GM04503 (cell line): ENCODE data around the gene C22orf39.

Experiments used
- DNase-seq: peaks from one replicate; pipeline ENCODE4 v3.0.0-alpha.2; 2012; ENCODE audit warnings: low read depth

Gene C22orf39

GRCh38 chr22:19398206-19398605, 49.3 kb downstream of the C22orf39 start:
- DNase-seq = no peak

DNA sequence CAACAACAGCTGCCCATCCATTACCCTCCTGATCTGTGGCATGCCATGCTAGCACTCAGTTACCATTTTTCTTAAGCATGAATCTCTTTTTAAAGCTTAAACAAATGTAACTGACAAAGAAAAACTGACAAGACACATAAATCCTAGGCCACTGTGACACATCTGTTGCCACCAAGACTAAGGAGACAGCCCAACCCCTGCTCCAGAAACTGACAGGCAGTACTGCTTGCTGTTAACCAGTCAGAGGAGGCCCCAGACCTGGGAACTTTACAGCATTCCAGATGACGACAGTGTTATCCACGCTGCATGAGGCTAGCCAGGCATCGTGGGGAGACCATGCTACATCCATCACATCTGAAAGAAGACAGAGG, 49.8 kb downstream of the C22orf39 start:
- no peak for DNase-seq

GRCh38 chr22:19396934-19397733, 50.4 kb downstream of the C22orf39 start:
- no peak for DNase-seq

- no peak for DNase-seq
Measured at GRCh38 chr22:19396561-19396933, 51.0 kb downstream of the C22orf39 start.

GRCh38 chr22:19395276-19395675, 52.2 kb downstream of the C22orf39 start:
- no peak for DNase-seq

GRCh38 chr22:19394274-19395050, 53.0 kb downstream of the C22orf39 start:
- DNase-seq = no peak

- DNase-seq = no peak
Measured at GRCh38 chr22:19393704-19394103, 53.8 kb downstream of the C22orf39 start.
